ENCODE results near the gene MFSD1. TPM values are rescaled to one million over a fixed set of nuclear protein-coding genes. Genes with fewer than 3 reads are reported as not detected.

Gene MFSD1
- total and polyA plus RNA-seq, 2 of the 13 experiments (the other 11 are each of a cell fraction or from before 2014, with no cell fraction given): 17.3 to 37.9 TPM

DNA sequence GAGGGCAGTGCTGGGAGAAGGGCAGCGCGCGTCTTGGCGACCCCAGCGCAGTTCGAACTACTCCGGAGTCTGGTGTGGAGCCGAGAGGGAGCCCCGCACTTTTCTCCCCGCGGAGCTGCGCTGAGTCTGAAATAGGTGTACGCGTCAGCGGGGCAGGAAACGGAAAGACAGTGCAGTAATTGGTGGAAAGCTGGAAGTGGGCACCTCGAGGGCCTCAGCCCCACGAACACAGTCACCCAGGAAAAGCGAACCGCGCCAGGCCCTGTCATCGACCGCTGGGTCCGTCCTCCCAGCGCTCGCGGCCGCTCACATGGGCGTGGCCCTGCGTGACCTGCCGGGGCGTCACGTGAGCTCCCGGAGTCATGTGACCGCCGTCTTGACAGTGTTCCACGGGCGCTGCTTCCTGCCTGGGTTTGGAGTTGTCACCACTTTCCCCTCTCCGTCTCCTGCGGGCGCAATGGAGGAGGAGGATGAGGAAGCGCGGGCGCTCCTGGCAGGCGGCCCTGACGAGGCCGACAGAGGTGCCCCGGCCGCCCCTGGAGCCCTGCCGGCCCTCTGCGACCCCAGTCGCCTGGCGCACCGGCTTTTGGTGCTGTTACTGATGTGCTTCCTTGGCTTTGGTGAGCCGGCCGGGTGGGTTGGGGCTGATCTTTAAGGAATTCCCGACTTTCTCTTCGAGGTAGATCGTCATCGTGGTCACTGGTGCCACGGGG, at the start of gene MFSD1 (continued):
- TF ChIP-seq MIER2 (CRISPR knock-in tag; IDR thresholded peaks at IDR 0.05) (no peak), GABPB1 (CRISPR knock-in tag; IDR thresholded peaks at IDR 0.05) (peak; percentile 92), NKX3-1 (CRISPR knock-in tag; IDR thresholded peaks at IDR 0.05) (peak; percentile 46; the same call in 1 of the 2 replicates), MTF1 (CRISPR knock-in tag; IDR thresholded peaks at IDR 0.05) (no peak), SALL2 (CRISPR knock-in tag; IDR thresholded peaks at IDR 0.05) (peak; percentile 86), SPEN (CRISPR knock-in tag; IDR thresholded peaks at IDR 0.05; ENCODE audit: low read depth) (peak; percentile 95), POLR2AphosphoS2 (IDR thresholded peaks at IDR 0.05; ENCODE audit: low read depth, low read length) (no peak), POGZ (CRISPR knock-in tag; IDR thresholded peaks at IDR 0.05) (peak; percentile 92), THYN1 (CRISPR knock-in tag; IDR thresholded peaks at IDR 0.05; ENCODE audit: borderline replicate concordance, low read depth) (no peak), POLR2G (IDR thresholded peaks at IDR 0.05; ENCODE audit: low read depth, low read length) (peak; percentile 83), HMG20B (CRISPR knock-in tag; conservative IDR thresholded peaks at IDR 0.05) (no peak), TGIF2 (CRISPR knock-in tag; IDR thresholded peaks at IDR 0.05) (peak; percentile 100), NFATC3 (CRISPR knock-in tag; IDR thresholded peaks at IDR 0.05) (peak; percentile 58; the same call in 1 of the 2 replicates), RARG (CRISPR knock-in tag; IDR thresholded peaks at IDR 0.05; ENCODE audit: low read depth) (no peak)
- TF ChIP-seq, protein P1, sequence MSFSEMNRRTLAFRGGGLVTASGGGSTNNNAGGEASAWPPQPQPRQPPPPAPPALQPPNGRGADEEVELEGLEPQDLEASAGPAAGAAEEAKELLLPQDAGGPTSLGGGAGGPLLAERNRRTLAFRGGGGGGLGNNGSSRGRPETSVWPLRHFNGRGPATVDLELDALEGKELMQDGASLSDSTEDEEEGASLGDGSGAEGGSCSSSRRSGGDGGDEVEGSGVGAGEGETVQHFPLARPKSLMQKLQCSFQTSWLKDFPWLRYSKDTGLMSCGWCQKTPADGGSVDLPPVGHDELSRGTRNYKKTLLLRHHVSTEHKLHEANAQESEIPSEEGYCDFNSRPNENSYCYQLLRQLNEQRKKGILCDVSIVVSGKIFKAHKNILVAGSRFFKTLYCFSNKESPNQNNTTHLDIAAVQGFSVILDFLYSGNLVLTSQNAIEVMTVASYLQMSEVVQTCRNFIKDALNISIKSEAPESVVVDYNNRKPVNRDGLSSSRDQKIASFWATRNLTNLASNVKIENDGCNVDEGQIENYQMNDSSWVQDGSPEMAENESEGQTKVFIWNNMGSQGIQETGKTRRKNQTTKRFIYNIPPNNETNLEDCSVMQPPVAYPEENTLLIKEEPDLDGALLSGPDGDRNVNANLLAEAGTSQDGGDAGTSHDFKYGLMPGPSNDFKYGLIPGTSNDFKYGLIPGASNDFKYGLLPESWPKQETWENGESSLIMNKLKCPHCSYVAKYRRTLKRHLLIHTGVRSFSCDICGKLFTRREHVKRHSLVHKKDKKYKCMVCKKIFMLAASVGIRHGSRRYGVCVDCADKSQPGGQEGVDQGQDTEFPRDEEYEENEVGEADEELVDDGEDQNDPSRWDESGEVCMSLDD (CRISPR knock-in tag; IDR thresholded peaks at IDR 0.05; ENCODE audit: borderline replicate concordance): no peak; the same call in 1 of the 2 replicates
- TF ChIP-seq, protein P2, sequence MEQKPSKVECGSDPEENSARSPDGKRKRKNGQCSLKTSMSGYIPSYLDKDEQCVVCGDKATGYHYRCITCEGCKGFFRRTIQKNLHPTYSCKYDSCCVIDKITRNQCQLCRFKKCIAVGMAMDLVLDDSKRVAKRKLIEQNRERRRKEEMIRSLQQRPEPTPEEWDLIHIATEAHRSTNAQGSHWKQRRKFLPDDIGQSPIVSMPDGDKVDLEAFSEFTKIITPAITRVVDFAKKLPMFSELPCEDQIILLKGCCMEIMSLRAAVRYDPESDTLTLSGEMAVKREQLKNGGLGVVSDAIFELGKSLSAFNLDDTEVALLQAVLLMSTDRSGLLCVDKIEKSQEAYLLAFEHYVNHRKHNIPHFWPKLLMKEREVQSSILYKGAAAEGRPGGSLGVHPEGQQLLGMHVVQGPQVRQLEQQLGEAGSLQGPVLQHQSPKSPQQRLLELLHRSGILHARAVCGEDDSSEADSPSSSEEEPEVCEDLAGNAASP (CRISPR knock-in tag; IDR thresholded peaks at IDR 0.05; ENCODE audit: borderline replicate concordance): peak; percentile 74; the same call in 1 of the 2 replicates
- TF ChIP-seq, protein P3, sequence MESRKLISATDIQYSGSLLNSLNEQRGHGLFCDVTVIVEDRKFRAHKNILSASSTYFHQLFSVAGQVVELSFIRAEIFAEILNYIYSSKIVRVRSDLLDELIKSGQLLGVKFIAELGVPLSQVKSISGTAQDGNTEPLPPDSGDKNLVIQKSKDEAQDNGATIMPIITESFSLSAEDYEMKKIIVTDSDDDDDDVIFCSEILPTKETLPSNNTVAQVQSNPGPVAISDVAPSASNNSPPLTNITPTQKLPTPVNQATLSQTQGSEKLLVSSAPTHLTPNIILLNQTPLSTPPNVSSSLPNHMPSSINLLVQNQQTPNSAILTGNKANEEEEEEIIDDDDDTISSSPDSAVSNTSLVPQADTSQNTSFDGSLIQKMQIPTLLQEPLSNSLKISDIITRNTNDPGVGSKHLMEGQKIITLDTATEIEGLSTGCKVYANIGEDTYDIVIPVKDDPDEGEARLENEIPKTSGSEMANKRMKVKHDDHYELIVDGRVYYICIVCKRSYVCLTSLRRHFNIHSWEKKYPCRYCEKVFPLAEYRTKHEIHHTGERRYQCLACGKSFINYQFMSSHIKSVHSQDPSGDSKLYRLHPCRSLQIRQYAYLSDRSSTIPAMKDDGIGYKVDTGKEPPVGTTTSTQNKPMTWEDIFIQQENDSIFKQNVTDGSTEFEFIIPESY (CRISPR knock-in tag; IDR thresholded peaks at IDR 0.05): no peak
- TF ChIP-seq, protein P4, sequence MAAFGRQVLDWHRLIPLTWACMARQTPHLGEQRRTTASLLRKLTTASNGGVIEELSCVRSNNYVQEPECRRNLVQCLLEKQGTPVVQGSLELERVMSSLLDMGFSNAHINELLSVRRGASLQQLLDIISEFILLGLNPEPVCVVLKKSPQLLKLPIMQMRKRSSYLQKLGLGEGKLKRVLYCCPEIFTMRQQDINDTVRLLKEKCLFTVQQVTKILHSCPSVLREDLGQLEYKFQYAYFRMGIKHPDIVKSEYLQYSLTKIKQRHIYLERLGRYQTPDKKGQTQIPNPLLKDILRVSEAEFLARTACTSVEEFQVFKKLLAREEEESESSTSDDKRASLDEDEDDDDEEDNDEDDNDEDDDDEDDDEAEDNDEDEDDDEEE (CRISPR knock-in tag; IDR thresholded peaks at IDR 0.05): no peak

Measured in HepG2 (cell line).